22Rv1 (cell line): ENCODE measurements around the gene SNCAIP.

Experiments used
- ZFX ChIP-seq: fragments of 450-650 bp; IDR thresholded peaks from 2 replicates; pipeline ENCODE4 v1.6.1; 2017; ENCODE audit warnings: antibody characterized with exemption, borderline replicate concordance
- TF ChIP-seq, protein P1 (sequence below): fragments of 450-650 bp; IDR thresholded peaks from 2 replicates; pipeline ENCODE4 v1.5.1; 2017; ENCODE audit warnings: mild to moderate bottlenecking

DNA sequence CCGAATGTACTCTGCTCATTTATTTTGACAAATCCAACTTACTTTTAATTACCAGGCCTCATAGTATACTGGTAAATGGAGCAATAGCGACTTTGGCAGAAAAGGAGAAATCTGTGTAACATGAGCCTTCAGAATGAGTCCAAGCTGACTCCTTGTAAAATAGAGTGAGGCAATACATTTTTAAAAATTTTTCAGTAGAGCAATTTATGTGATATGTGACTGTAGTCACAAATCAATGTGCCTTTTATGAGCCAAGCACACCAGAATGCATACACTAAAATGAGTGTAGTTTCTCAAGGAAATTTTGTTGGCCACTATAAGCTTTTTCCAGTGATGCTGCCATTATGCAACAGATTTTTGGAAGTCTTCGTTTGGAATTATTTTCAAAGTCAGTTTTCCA is 73.8 kb downstream of the SNCAIP start:
- TF ChIP-seq, protein P1, sequence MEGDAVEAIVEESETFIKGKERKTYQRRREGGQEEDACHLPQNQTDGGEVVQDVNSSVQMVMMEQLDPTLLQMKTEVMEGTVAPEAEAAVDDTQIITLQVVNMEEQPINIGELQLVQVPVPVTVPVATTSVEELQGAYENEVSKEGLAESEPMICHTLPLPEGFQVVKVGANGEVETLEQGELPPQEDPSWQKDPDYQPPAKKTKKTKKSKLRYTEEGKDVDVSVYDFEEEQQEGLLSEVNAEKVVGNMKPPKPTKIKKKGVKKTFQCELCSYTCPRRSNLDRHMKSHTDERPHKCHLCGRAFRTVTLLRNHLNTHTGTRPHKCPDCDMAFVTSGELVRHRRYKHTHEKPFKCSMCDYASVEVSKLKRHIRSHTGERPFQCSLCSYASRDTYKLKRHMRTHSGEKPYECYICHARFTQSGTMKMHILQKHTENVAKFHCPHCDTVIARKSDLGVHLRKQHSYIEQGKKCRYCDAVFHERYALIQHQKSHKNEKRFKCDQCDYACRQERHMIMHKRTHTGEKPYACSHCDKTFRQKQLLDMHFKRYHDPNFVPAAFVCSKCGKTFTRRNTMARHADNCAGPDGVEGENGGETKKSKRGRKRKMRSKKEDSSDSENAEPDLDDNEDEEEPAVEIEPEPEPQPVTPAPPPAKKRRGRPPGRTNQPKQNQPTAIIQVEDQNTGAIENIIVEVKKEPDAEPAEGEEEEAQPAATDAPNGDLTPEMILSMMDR: no peak
- TF ChIP-seq ZFX: no peak
